Cardiac fibroblast (primary cell): Measurements from ENCODE around the gene MXRA7.
"Not testable (repeated sequence)": the region's sequence is repeated elsewhere in the genome, so short reads cannot be mapped to it uniquely, and the experiment has no call there.

Experiments
- DNase-seq, 2 donors: peaks; one replicate each; pipeline versions ENCODE4 v3.0.0 to v3.0.0-alpha.2; 2010; ENCODE audit warnings: low read depth in 2 of 2
- H3K4me3 ChIP-seq, 2 donors: replicated peaks in 1 of 2; 1 replicate in 1 of 2; 2 replicates in 1 of 2; pipeline ENCODE4 v1.5.1; 2011; ENCODE audit warnings: low read depth in 2 of 2, low read length in 2 of 2, mild to moderate bottlenecking in 2 of 2, moderate library complexity in 1 of 2
- CTCF ChIP-seq: IDR thresholded peaks from one replicate; pipeline ENCODE4 v1.5.1; 2011; ENCODE audit warnings: low read depth, mild to moderate bottlenecking, low read length, inconsistent platforms

MXRA7 gene

DNA sequence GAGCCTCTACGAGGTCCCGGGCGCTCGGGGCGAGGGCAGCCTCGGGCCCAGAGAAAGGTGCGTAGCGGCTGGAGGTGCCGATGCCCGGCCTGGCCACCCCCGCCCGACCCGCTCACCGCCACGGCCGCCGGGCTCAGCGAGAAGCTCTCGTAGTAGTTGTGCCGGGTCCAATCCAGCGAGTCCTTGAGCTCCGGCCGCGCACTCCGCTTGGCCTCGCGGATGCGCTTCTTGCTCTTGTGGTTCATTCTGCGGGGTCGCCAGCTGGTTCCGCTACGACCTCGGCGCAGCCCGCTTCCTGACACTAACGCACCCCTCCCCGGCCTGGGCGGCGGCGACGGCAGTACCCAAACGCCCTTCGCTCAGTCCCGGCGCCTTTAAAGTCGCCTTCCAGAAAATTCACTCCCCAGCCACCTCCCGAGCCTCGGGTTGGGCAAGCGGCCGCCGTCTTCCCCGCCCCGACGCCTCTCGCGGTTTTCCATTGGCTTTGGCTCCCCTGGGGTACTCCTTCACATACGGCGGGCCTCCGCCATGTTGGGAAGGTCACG is 15.5 kb upstream of the MXRA7 start, which contains the start of gene JMJD6:
Gene JMJD6 (minus strand): TSS at position 376 of the 545 bp plus-strand sequence. CDS start 131 bp downstream, at position 245.
- no peak for TF ChIP-seq CTCF
- DNase-seq: peak; percentile 97 to 98
- peak within 1 kb of the TSS; percentile 83 to 89 for H3K4me3 ChIP-seq

DNA sequence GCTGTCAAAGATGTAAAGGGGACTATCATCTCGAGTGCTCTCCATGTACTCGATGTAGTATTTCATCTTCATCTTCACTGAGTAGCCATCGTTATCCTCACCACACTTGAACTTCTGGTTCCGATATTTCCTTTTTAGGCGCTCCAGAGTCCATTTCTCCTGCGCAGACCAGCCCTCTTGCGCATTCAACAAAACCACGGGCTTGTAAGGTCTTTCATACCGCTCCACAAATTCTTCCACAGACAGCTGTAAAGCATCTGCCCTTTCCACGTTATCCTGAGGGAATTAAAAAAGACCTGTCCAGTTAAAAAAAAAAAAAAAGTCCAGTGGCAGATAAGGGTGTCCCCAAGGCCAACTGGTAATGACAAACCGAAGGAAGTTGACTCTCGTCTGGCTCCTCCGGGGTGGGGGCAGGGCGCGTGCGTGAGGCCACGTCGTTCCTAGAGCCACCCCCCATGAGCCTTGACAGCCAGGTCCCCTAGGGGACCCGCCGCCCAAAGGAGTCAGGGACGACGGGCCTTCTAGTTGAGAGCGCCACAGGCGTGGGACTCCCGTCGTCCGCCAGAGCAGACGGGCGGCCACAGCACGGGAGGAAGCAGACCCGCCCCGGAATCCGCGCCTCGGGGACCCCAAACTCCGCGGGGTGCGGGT is 14.9 kb upstream of the MXRA7 start:
- DNase-seq: peak; percentile 54 to 56
- H3K4me3 ChIP-seq: peak overlapping the region; percentile 83 to 89
- no peak for TF ChIP-seq CTCF

DNA sequence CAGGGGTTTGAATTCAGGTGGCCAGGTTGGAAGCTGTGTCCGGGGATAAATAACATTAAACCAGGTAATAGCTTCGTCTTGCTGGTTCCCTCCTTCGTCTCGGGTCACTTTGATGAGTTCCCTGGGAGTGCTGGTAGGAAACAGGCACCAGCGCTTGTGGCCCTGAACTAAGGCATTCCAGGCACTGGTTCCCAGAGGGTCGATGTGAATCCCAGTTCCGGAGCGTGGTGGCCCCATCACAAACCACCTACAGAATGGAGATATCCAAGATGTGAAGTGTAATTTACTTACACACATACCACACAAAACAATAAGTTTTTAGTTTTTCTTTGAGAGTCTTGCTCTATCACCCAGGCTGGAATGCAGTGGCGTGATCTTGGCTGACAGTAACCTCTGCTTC is 13.0 kb upstream of the MXRA7 start:
- H3K4me3 ChIP-seq: peak overlapping the region in 1 of 2 donors; percentile 14
- TF ChIP-seq CTCF: no peak
- DNase-seq: no peak

- DNase-seq, H3K4me3 ChIP-seq: not testable (repeated sequence)
Measured at GRCh38 chr17:76722977-76723376, 12.2 kb upstream of the MXRA7 start.

GRCh38 chr17:76722279-76722678 is 11.5 kb upstream of the MXRA7 start:
- no peak for DNase-seq
- no peak overlapping the region for H3K4me3 ChIP-seq
- TF ChIP-seq CTCF: no peak

DNA sequence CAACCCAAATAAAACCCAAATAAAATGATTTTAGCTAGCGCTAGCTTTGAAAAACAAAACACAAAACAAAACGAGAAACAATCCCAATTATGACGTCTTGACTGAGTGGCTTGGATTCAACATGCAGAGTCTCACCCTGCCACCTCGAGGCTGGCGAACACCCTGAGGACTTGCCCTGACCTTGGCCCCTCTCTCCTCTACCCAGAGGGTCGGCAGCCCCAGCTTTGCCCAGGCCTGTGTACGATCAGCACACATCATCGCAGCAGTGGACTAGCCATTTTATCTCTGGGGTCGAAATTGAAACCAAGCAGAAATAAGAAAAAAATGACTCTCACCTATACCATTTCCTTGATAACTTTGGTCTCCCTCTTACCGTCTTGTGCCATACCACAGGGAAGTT is 10.7 kb upstream of the MXRA7 start:
- DNase-seq: no peak
- no peak for TF ChIP-seq CTCF
- no peak overlapping the region for H3K4me3 ChIP-seq

DNA sequence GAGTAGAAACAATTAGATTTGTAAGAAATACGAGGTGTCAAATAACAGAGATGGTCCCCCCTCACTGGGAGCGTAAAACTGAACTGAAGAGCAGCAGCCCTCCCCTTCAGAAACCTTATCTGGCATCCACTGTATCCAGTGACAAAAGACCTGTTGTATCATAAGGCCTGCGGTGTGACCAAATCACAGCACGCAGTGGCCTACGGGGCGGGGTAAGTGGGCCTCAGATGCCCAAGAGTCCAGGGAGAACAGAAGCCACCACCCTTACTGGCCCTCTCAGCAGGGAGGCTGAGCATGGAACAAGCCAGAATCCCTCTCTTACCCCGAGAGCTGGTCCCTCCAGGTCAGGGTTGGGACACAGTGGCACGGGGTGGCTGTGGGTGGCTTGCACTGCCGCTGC is 10.2 kb upstream of the MXRA7 start:
- no peak for TF ChIP-seq CTCF
- no peak for DNase-seq
- H3K4me3 ChIP-seq: no peak overlapping the region
